Mononuclear cell (primary cell): ENCODE results near the gene CDH13. TPM values are rescaled to one million over a fixed set of nuclear protein-coding genes. Genes with fewer than 3 reads are reported as not detected.

Experiments
- H3K27me3 ChIP-seq: 2 replicates; pipeline ENCODE4 v1.6.0; 2011; ENCODE audit warnings: low read length, control low read depth; ENCODE audit not compliant: insufficient read depth
- H3K4me1 ChIP-seq: 2 replicates; pipeline ENCODE4 v1.5.1; 2011; ENCODE audit warnings: mild to moderate bottlenecking, low read length, control low read depth; ENCODE audit not compliant: insufficient read depth
- H3K4me3 ChIP-seq: 2 replicates; pipeline ENCODE4 v1.5.1; 2011; ENCODE audit warnings: mild to moderate bottlenecking, low read length, moderate library complexity
- H3K9me3 ChIP-seq: 2 replicates; pipeline ENCODE4 v1.5.1; 2011; ENCODE audit warnings: low read depth, mild to moderate bottlenecking, control low read depth, low read length
- total RNA-seq: library from RNA; depleted of rRNA; stranded (reverse); fragments of >200 nt; gene quantifications from one replicate; pipeline ENCODE4 v1.2.3, GENCODE V29; 2012

Gene CDH13
- total RNA-seq, 1 donor, result 0.10 TPM

- no peaks in the 10 kb centered on the region for H3K4me1 ChIP-seq
- H3K27me3 ChIP-seq, result no peaks in the 10 kb centered on the region
- no peak overlapping the region for H3K4me3 ChIP-seq
- no peaks in the 10 kb centered on the region for H3K9me3 ChIP-seq
Observed at GRCh38 chr16:83599789-83600462, 973.2 kb downstream of the CDH13 start.

- no peaks in the 10 kb centered on the region for H3K4me1 ChIP-seq
- no peak overlapping the region for H3K4me3 ChIP-seq
- no peaks in the 10 kb centered on the region for H3K27me3 ChIP-seq
- no peaks in the 10 kb centered on the region for H3K9me3 ChIP-seq
Observed at GRCh38 chr16:83602761-83603722, 976.3 kb downstream of the CDH13 start.

GRCh38 chr16:83603723-83604570 lies 977.2 kb downstream of the CDH13 start:
- Histone ChIP-seq H3K27me3 (no peaks in the 10 kb centered on the region), H3K4me3 (no peak overlapping the region), H3K9me3 (no peaks in the 10 kb centered on the region), H3K4me1 (no peaks in the 10 kb centered on the region)

DNA sequence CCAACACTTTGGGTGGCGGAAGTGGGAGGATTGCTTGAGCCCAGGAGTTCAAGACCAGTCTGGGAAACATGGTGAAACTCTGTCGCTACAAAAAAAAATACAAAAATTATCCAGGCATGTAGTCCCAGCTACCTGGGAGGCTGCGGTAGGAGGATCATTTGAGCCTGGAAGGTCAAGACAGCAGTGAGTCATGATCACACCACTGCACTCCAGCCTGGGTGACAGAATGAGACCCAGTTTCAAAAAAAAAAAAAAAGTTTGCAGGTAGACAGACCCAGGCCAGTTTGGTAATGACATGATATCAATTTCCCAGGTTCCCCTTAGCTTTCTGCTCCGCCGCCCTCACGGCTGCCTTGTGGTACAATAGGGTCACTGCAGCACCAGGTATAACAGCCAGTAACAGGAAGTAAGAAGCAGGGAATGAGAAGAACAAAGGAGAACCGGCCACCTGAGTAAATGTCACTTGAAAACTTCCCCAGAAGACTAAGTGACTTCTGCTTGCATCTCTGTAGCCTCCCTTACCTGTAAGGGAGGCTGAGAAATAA lies 979.8 kb downstream of the CDH13 start:
- Histone ChIP-seq H3K4me1 (no peaks in the 10 kb centered on the region), H3K27me3 (no peaks in the 10 kb centered on the region), H3K4me3 (no peak overlapping the region), H3K9me3 (no peaks in the 10 kb centered on the region)

DNA sequence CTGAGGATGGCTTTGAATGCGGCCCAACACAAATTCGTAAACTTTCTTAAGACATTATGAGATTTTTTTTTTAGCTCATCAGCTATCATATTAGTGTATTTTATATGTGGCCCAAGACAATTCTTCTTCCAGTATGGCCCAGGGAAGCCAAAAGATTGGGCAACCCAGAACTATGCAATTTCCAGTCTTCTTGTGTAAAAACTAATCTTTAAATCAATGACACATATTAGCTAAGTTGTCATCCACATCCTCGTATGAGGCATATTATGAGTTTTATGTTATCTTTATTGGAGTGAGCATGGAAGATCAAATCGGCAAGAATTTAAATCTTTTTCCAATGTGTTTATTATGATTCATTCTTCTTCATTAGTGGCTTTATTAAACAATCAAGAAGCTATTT lies 982.4 kb downstream of the CDH13 start:
- Histone ChIP-seq H3K9me3 (no peaks in the 10 kb centered on the region), H3K27me3 (no peaks in the 10 kb centered on the region), H3K4me1 (no peaks in the 10 kb centered on the region), H3K4me3 (no peak overlapping the region)

GRCh38 chr16:83615141-83615952 lies 988.6 kb downstream of the CDH13 start:
- H3K9me3 ChIP-seq, result no peaks in the 10 kb centered on the region
- no peak overlapping the region for H3K4me3 ChIP-seq
- H3K4me1 ChIP-seq, result no peaks in the 10 kb centered on the region
- no peaks in the 10 kb centered on the region for H3K27me3 ChIP-seq

GRCh38 chr16:83615953-83616350 lies 989.2 kb downstream of the CDH13 start:
- Histone ChIP-seq H3K4me3 (no peak overlapping the region), H3K27me3 (no peaks in the 10 kb centered on the region), H3K4me1 (no peaks in the 10 kb centered on the region), H3K9me3 (no peaks in the 10 kb centered on the region)

DNA sequence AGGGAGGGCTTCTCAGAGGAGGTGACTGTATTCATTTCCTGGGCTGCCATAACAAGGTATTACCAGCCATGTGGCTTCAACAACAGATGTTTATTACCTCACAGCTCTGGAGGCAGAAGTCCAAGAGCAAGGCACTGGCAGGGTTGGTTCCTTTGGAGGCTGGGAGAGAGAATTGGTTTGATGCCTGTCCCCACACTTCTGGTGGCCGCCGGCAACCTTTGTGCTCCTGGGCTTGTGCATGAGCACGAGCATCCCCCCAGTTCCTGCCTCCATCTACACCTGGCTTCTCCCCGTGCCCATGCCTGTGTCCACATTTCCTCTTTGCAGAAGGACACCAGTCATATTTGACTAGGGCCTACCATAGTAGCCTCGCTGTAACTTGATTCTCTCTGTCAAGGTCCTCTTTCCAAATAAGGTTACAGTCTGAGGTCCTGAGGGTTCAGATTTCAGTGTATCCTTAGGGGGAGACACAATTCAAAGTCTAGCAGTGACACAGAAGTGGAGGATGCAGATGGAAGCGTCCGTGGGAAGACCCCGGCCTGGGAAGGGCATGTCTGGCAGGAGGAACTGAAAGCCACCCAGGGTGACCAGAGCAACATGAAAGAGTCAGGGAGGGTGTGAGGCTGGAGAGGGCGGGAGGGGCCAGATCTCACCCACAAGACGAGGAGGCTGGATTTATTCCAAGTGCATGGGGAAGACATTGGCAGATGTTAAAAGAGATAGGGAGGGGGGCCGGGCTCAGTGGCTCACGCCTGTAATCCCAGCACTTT lies 992.8 kb downstream of the CDH13 start:
- Histone ChIP-seq H3K9me3 (no peaks in the 10 kb centered on the region), H3K27me3 (no peaks in the 10 kb centered on the region), H3K4me1 (no peaks in the 10 kb centered on the region), H3K4me3 (no peak overlapping the region)

DNA sequence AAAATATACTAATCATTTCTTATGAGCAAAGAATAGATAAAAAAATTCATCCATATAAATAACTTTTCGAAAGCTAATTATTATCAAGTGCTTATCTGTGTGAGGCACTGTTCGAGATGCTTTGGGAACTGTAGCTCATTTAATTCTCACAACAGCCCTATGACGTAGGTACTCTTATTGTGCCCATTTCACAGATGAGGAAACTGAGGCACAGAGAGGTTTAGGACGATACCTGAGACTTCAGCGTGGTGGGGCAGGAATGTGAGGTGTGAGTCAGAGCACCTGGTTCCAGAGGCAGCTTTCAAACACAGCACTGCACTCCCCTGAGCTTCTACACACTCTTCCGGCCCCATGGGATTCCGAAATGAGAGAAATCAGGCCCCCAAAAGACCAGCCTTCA lies 995.2 kb downstream of the CDH13 start:
- Histone ChIP-seq H3K9me3 (no peaks in the 10 kb centered on the region), H3K27me3 (no peaks in the 10 kb centered on the region), H3K4me3 (no peak overlapping the region), H3K4me1 (no peaks in the 10 kb centered on the region)

DNA sequence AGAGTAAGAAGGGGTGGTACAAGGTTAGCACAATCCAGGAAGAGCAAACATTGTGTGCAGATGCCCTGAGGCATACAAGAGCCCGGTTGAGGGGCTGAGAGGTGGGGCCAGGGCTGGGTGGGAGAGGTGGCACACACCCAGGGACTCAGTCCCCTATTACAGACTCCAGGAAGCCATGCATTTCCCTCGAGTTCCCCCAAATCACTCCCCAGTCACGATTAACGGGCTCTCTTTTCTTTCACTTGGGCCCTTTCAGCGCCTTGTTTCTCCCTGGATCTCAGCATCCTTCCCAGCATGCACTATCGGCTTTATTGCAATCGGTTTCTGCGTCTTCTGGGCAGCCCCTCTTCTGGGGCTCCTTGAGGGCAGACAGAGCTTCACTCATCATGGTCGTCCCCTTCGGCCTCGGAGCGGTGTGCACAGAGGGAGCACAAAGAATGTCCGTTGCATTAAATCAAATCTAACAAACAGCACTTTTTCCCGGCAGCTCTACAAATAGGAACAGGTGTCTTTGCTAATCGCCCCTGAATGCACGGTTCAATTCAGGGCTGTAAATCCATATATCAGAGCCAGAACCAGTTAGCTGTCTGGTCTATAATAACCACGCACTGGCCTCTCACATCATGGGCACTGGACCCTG lies 996.4 kb downstream of the CDH13 start:
- Histone ChIP-seq H3K9me3 (no peaks in the 10 kb centered on the region), H3K27me3 (no peaks in the 10 kb centered on the region), H3K4me1 (no peaks in the 10 kb centered on the region), H3K4me3 (no peak overlapping the region)

GRCh38 chr16:83623892-83624291 lies 997.1 kb downstream of the CDH13 start:
- Histone ChIP-seq H3K9me3 (no peaks in the 10 kb centered on the region), H3K4me3 (no peak overlapping the region), H3K27me3 (no peaks in the 10 kb centered on the region), H3K4me1 (no peaks in the 10 kb centered on the region)

DNA sequence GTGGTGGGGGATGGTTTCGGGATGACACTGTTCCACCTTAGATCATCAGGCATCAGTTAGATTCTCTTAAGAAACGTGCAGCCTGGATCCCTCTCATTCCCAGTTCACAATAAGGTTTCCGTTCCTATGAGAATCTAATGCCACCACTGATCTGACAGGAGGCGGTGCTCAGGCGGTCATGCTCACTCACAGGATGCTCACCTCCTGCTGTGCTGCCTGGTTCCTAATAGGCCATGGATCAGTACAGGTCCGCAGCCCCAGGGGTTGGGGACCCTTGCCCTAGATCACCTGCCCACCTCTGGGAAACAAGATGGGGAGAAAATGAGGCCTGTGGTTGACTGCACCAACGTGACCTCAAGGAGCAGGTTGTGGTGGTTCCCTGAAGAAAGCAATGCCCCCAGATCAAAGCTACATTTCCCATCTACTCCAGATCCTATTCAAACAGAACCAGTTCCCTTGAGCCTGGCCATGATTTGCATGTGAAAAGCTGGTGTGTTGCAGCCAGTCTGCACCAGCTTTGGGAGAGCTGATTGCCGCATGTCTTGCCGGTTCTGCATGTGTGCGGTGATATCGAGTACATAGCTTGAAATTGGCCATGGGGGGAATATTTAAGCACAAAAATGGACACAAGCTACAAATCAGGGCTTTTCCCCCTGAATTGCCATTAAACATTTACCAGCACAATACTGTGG lies 997.8 kb downstream of the CDH13 start:
- no peaks in the 10 kb centered on the region for H3K27me3 ChIP-seq
- no peaks in the 10 kb centered on the region for H3K4me1 ChIP-seq
- no peak overlapping the region for H3K4me3 ChIP-seq
- H3K9me3 ChIP-seq, result no peaks in the 10 kb centered on the region

DNA sequence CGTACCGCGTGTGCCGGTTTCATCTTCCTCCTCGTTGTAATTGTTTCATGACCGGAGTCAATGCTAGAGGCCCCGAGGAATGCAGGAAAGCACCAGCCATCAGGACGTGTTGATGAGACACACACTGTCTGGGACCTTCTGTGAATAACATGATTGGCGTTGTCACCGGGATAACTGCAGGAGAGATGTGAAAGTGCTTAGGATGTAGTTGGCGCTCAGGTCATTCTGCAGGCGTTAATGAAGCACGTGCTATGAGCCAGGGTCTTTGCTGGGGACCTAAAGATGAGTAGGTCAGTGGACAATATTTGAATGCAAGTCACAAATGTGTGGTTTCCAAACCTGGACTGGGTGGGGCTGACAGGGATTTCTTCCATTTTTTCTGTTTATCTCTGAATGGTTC lies 999.4 kb downstream of the CDH13 start:
- no peak overlapping the region for H3K4me3 ChIP-seq
- H3K9me3 ChIP-seq, result no peaks in the 10 kb centered on the region
- H3K4me1 ChIP-seq, result no peaks in the 10 kb centered on the region
- no peaks in the 10 kb centered on the region for H3K27me3 ChIP-seq
